GM12801 (cell line): ENCODE data around the gene MREG.

Source experiments
- CTCF ChIP-seq: IDR thresholded peaks from one replicate; pipeline ENCODE4 v1.5.1; 2011; ENCODE audit warnings: control low read depth; ENCODE audit not compliant: insufficient read length; ENCODE audit errors: extremely low read depth

The MREG gene

GRCh38 chr2:216013080-216013909, at the start of gene MREG:
Gene MREG (minus strand): TSS chr2:216013551. CDS start chr2:216013327, 224 bp downstream.
- no peak for TF ChIP-seq CTCF

- no peak for TF ChIP-seq CTCF
Observed at GRCh38 chr2:216059233-216059834, 46.0 kb upstream of the MREG start.

- TF ChIP-seq CTCF: no peak
Observed at GRCh38 chr2:216057688-216058193, 44.4 kb upstream of the MREG start.

- no peak for TF ChIP-seq CTCF
Observed at GRCh38 chr2:216056739-216057138, 43.4 kb upstream of the MREG start.

GRCh38 chr2:216055680-216056079, 42.3 kb upstream of the MREG start:
- TF ChIP-seq CTCF: no peak

GRCh38 chr2:216052420-216052819, 39.1 kb upstream of the MREG start:
- TF ChIP-seq CTCF: no peak

- TF ChIP-seq CTCF: no peak
Observed at GRCh38 chr2:216051350-216051749, 38.0 kb upstream of the MREG start.
